ENCODE results near the gene LEKR1. TPM values are rescaled to one million over a fixed set of nuclear protein-coding genes. Genes with fewer than 3 reads are reported as not detected.

LEKR1 gene
- total RNA-seq, 2 donors from 2014 or later: 0.99 to 1.3 TPM

- WGBS, 2 donors: 94 to 96% methylated on average over 2 of the region's 2 CpGs
- Histone ChIP-seq H3K36me3 (replicated peaks in 1 of 2; ENCODE audit: insufficient read depth in 1 of 2, low read depth in 2 of 2) (no peaks in the 10 kb centered on the region), H3K4me1 (no peaks in the 10 kb centered on the region), H3K27me3 (no peaks in the 10 kb centered on the region), H3K27ac (no peak overlapping the region), H3K4me3 (no peak overlapping the region), H3K9me3 (no peaks in the 10 kb centered on the region)
- DNase-seq: no peak
- ATAC-seq: no peak
- no peak for TF ChIP-seq POLR2A (IDR thresholded peaks at IDR 0.05)
- TF ChIP-seq, protein P1, sequence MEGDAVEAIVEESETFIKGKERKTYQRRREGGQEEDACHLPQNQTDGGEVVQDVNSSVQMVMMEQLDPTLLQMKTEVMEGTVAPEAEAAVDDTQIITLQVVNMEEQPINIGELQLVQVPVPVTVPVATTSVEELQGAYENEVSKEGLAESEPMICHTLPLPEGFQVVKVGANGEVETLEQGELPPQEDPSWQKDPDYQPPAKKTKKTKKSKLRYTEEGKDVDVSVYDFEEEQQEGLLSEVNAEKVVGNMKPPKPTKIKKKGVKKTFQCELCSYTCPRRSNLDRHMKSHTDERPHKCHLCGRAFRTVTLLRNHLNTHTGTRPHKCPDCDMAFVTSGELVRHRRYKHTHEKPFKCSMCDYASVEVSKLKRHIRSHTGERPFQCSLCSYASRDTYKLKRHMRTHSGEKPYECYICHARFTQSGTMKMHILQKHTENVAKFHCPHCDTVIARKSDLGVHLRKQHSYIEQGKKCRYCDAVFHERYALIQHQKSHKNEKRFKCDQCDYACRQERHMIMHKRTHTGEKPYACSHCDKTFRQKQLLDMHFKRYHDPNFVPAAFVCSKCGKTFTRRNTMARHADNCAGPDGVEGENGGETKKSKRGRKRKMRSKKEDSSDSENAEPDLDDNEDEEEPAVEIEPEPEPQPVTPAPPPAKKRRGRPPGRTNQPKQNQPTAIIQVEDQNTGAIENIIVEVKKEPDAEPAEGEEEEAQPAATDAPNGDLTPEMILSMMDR (IDR thresholded peaks at IDR 0.05): no peak
- intact Hi-C loops (cut with DNase I): no loop called here
Measured at GRCh38 chr3:156987946-156988345, 161.8 kb downstream of the LEKR1 start.

- no peak for DNase-seq
- no peak for ATAC-seq
- Histone ChIP-seq H3K4me3 (no peak overlapping the region), H3K27ac (no peak overlapping the region), H3K36me3 (replicated peaks in 1 of 2; ENCODE audit: insufficient read depth in 1 of 2, low read depth in 2 of 2) (no peaks in the 10 kb centered on the region), H3K4me1 (no peaks in the 10 kb centered on the region), H3K9me3 (no peaks in the 10 kb centered on the region), H3K27me3 (no peaks in the 10 kb centered on the region)
- TF ChIP-seq, protein P1 (IDR thresholded peaks at IDR 0.05): no peak
- TF ChIP-seq POLR2A (IDR thresholded peaks at IDR 0.05): no peak
- intact Hi-C loops (cut with DNase I): no loop called here
Measured at GRCh38 chr3:156997351-156997750, 171.2 kb downstream of the LEKR1 start.

DNA sequence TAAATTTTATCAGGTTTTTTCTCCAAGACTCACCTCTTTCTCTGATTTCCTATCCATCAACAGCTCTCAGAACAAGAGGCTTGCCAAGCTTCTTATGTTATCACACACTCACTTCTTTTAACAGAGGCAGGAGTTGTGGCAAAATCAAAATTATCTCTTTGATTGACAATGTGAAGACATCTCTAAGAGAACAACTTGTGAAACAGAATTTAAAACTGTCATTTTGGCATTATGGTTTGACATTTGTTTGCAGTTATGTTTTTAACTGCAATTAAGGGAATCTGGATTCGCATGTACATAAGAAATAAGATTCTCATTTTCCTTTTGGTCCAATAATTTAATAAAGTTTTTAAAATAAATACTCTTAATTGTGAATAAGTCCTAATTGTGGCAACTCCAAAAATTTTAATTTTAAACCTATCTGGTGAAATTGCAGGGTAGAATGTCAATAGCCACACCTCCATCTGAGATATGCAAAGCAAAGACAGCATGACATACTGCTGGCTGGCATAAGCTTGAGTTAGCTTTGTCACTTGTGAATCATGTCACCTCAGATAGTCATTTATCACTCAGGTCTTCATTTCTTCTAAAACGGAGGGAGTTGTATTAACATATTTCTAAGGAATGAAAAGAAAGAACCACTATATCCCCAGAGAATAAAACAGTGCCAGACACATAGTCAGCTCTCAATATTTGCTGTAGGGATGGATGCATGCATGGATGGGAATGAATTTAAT is 175.2 kb downstream of the LEKR1 start:
- 72 to 75% methylated on average over 2 of the region's 2 CpGs for WGBS, 2 donors
- Histone ChIP-seq H3K27me3 (no peaks in the 10 kb centered on the region), H3K36me3 (replicated peaks in 1 of 2; ENCODE audit: insufficient read depth in 1 of 2, low read depth in 2 of 2) (no peaks in the 10 kb centered on the region), H3K27ac (no peak overlapping the region), H3K4me1 (no peaks in the 10 kb centered on the region), H3K4me3 (no peak overlapping the region), H3K9me3 (no peaks in the 10 kb centered on the region)
- ATAC-seq: no peak
- intact Hi-C loops (cut with DNase I): no loop called here
- TF ChIP-seq, protein P1 (IDR thresholded peaks at IDR 0.05): no peak
- no peak for TF ChIP-seq POLR2A (IDR thresholded peaks at IDR 0.05)
- no peak for DNase-seq

DNA sequence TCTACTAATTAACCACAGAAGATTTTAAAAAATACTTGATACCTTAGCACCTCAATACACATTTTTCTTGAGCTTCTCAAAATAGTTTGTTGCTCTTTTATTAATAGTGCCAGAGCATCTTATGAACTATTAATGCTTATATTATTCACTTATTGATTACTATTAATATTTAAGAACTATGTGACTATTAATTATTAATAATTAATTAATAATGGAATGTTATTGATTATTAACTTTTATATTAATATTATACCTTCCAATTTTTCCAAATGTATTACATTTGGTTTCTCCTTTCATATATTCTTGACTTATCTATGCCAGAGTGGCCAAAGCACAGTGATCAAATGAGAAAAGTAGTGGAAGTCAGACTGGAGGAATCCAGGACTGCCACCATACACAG is 195.5 kb downstream of the LEKR1 start:
- no peak for ATAC-seq
- no peaks in the 10 kb centered on the region for H3K9me3 ChIP-seq
- no peaks in the 10 kb centered on the region for H3K4me1 ChIP-seq
- DNase-seq: no peak
- H3K4me3 ChIP-seq: no peak overlapping the region
- no peaks in the 10 kb centered on the region for H3K36me3 ChIP-seq (replicated peaks in 1 of 2; ENCODE audit: insufficient read depth in 1 of 2, low read depth in 2 of 2)
- TF ChIP-seq, protein P1 (IDR thresholded peaks at IDR 0.05): no peak
- TF ChIP-seq POLR2A (IDR thresholded peaks at IDR 0.05): no peak
- intact Hi-C loops (cut with DNase I): no loop called here
- no peaks in the 10 kb centered on the region for H3K27me3 ChIP-seq
- H3K27ac ChIP-seq: no peak overlapping the region

- H3K4me3 ChIP-seq: no peak overlapping the region
- H3K27ac ChIP-seq: no peak overlapping the region
- no peaks in the 10 kb centered on the region for H3K4me1 ChIP-seq
- no peak for ATAC-seq
- DNase-seq: no peak
- intact Hi-C loops (cut with DNase I): no loop called here
- TF ChIP-seq, protein P1 (IDR thresholded peaks at IDR 0.05): no peak
- TF ChIP-seq POLR2A (IDR thresholded peaks at IDR 0.05): no peak
- no peaks in the 10 kb centered on the region for H3K36me3 ChIP-seq (replicated peaks in 1 of 2; ENCODE audit: insufficient read depth in 1 of 2, low read depth in 2 of 2)
- no peaks in the 10 kb centered on the region for H3K9me3 ChIP-seq
- no peaks in the 10 kb centered on the region for H3K27me3 ChIP-seq
Measured at GRCh38 chr3:157023226-157023625, 197.1 kb downstream of the LEKR1 start.
